Liver (tissue), 9 donors: Measurements from ENCODE around the gene ENAH. TPM values are rescaled to one million over a fixed set of nuclear protein-coding genes. Genes with fewer than 3 reads are reported as not detected.

Source experiments
- DNase-seq: peaks from one replicate; pipeline ENCODE4 v3.0.0-alpha.2; 2017; ENCODE audit warnings: low spot score
- H3K27ac ChIP-seq, 2 donors: one replicate each; pipeline ENCODE4 v1.7.0; 2013; ENCODE audit warnings: inconsistent platforms in 2 of 2, low read length in 2 of 2, control low read depth in 1 of 2, low read depth in 1 of 2, mild to moderate bottlenecking in 1 of 2
- H3K27me3 ChIP-seq, 4 donors: one replicate each; pipeline versions ENCODE4 v1.6.1 to v1.7.0; 2013; ENCODE audit warnings: low read length in 3 of 4, inconsistent platforms in 1 of 4, mild to moderate bottlenecking in 1 of 4, moderate library complexity in 1 of 4; ENCODE audit not compliant: control insufficient read depth in 4 of 4, insufficient read depth in 4 of 4
- H3K36me3 ChIP-seq, 4 donors: one replicate each; pipeline versions ENCODE4 v1.6.1 to v1.7.0; 2013; ENCODE audit warnings: low read length in 3 of 4, mild to moderate bottlenecking in 3 of 4, low read depth in 1 of 4, moderate library complexity in 1 of 4; ENCODE audit not compliant: control insufficient read depth in 4 of 4, insufficient read depth in 3 of 4
- H3K4me1 ChIP-seq, 4 donors: one replicate each; pipeline versions ENCODE4 v1.6.1 to v1.7.0; 2013; ENCODE audit warnings: low read length in 3 of 4, mild to moderate bottlenecking in 3 of 4, moderate library complexity in 1 of 4; ENCODE audit not compliant: control insufficient read depth in 4 of 4, insufficient read depth in 4 of 4
- H3K4me3 ChIP-seq, 3 donors: one replicate each; pipeline versions ENCODE4 v1.6.1 to v1.7.0; 2013; ENCODE audit warnings: low read length in 3 of 3, control low read depth in 1 of 3, low read depth in 1 of 3, mild to moderate bottlenecking in 1 of 3
- H3K9ac ChIP-seq, 2 donors: one replicate each; pipeline ENCODE4 v1.7.0; 2013; ENCODE audit warnings: low read length in 2 of 2, mild to moderate bottlenecking in 2 of 2, moderate library complexity in 2 of 2, control low read depth in 1 of 2, low read depth in 1 of 2
- H3K9me3 ChIP-seq, 4 donors: one replicate each; pipeline versions ENCODE4 v1.6.1 to v1.7.0; 2013; ENCODE audit warnings: low read length in 3 of 4; ENCODE audit not compliant: control insufficient read depth in 4 of 4
- ATF3 ChIP-seq: IDR thresholded peaks from 2 replicates; pipeline ENCODE4 v1.6.1; 2016; ENCODE audit warnings: antibody characterized with exemption
- CTCF ChIP-seq: fragments of 150-350 bp; IDR thresholded peaks from 2 replicates; pipeline ENCODE4 v1.5.1; 2017; ENCODE audit warnings: improper control_type of control experiment, low read depth, low read length; ENCODE audit not compliant: missing input control
- EGR1 ChIP-seq, 2 donors: IDR thresholded peaks; 2 replicates each; pipeline ENCODE4 v1.6.1; 2016 to 2018; ENCODE audit warnings: antibody characterized with exemption in 2 of 2, low read depth in 2 of 2
- FOXA1 ChIP-seq: IDR thresholded peaks from 2 replicates; pipeline ENCODE4 v1.6.1; 2016; ENCODE audit warnings: antibody characterized with exemption
- FOXA2 ChIP-seq: IDR thresholded peaks from 2 replicates; pipeline ENCODE4 v1.6.1; 2016; ENCODE audit warnings: antibody characterized with exemption
- GABPA ChIP-seq, 2 donors: IDR thresholded peaks in 1 of 2; conservative IDR thresholded peaks in 1 of 2; 2 replicates each; pipeline ENCODE4 v1.6.1; 2016; ENCODE audit warnings: antibody characterized with exemption in 2 of 2, mild to moderate bottlenecking in 1 of 2, moderate library complexity in 1 of 2
- HNF4A ChIP-seq, 2 donors: conservative IDR thresholded peaks; 2 replicates each; pipeline ENCODE4 v1.6.1; 2016; ENCODE audit warnings: antibody characterized with exemption in 2 of 2, mild to moderate bottlenecking in 2 of 2
- HNF4G ChIP-seq: IDR thresholded peaks from 2 replicates; pipeline ENCODE4 v1.6.1; 2016; ENCODE audit warnings: antibody characterized with exemption
- JUND ChIP-seq, 2 donors: IDR thresholded peaks; 2 replicates each; pipeline ENCODE4 v1.6.1; 2016; ENCODE audit warnings: antibody characterized with exemption in 2 of 2
- NR2F2 ChIP-seq: IDR thresholded peaks from 2 replicates; pipeline ENCODE4 v1.6.1; 2016; ENCODE audit warnings: antibody characterized with exemption
- RAD21 ChIP-seq, 2 donors: IDR thresholded peaks; 2 replicates each; pipeline ENCODE4 v1.6.1; 2016; ENCODE audit warnings: antibody characterized with exemption in 2 of 2, mild to moderate bottlenecking in 2 of 2
- RXRA ChIP-seq, 2 donors: IDR thresholded peaks; 2 replicates each; pipeline ENCODE4 v1.6.1; 2017 to 2018; ENCODE audit warnings: antibody characterized with exemption in 2 of 2, mild to moderate bottlenecking in 1 of 2
- SP1 ChIP-seq: IDR thresholded peaks from 2 replicates; pipeline ENCODE4 v1.6.1; 2018; ENCODE audit warnings: antibody characterized with exemption, mild to moderate bottlenecking
- TAF1 ChIP-seq: conservative IDR thresholded peaks from 2 replicates; pipeline ENCODE4 v1.6.1; 2016; ENCODE audit warnings: antibody characterized with exemption, mild to moderate bottlenecking
- YY1 ChIP-seq: IDR thresholded peaks from 2 replicates; pipeline ENCODE4 v1.6.1; 2016; ENCODE audit warnings: antibody characterized with exemption, mild to moderate bottlenecking
- WGBS: extraction: QIAGEN DNeasy Blood & Tissue Kit; methylation state at CpG from one replicate; pipeline ENCODE4 v1.1.7; 2013; 5-methylcytosine and 5-hydroxymethylcytosine counted together
- polyA plus RNA-seq, 2 donors: library from polyadenylated mRNA; stranded (reverse) in 1 of 2; unstranded in 1 of 2; fragments of 200-250 nt in 1 of 2; fragments of >200 nt in 1 of 2; fragmentation: Nextera tagmentation in 1 of 2; extraction: Ambion mirVana in 1 of 2; gene quantifications; one replicate each; pipeline versions ENCODE4 v1.2.1 to v1.2.3, GENCODE V29; 2013 to 2015
- total RNA-seq, 2 donors: library from RNA; depleted of rRNA; stranded (reverse); fragments of >200 nt; gene quantifications; one replicate each; pipeline ENCODE4 v1.2.3, GENCODE V29; 2014
- TF ChIP-seq, protein P1 (sequence below): IDR thresholded peaks from 2 replicates; pipeline ENCODE4 v1.6.1; 2016; ENCODE audit warnings: antibody characterized with exemption
- TF ChIP-seq, protein P2 (sequence below): IDR thresholded peaks from 2 replicates; pipeline ENCODE4 v1.6.1; 2016; ENCODE audit warnings: antibody characterized with exemption
- TF ChIP-seq, protein P3 (sequence below): IDR thresholded peaks from 2 replicates; pipeline ENCODE4 v1.6.1; 2016; ENCODE audit warnings: antibody characterized with exemption, mild to moderate bottlenecking
- donor health status: healthy.
- donor health status: healthy.
- donor health status: healthy.
- donor health status: healthy.
- donor health status: healthy.

ENAH gene
- total and polyA plus RNA-seq, 4 donors: 2.8 to 8.4 (median 4.5) TPM

DNA sequence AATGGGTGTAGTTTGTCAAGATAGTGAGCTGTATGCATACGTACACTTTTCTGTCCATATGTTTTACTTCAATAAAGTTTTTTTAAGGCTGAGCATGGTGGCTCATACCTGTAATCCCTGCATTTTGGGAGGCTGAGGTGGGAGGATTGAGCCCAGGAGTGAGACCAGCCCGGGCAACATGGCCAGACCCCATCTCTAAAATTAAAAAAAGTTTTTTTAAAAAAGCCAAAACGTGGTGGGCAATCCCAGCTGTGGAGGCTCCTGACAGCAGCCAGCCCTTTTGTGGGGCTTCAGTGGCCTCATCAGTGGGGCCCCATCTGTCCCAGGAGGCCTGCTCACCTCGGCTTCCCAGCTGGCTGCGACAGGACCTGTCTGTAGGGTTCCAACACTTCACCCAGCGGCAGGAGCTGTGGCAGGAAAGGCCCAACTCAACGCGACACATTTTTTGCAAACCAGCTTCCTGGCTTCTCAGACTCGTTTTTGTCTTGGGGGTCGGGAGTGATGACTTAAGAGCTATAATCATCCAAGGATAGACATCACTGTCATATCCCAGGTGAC lies 168.2 kb downstream of the ENAH start:
- H3K4me3 ChIP-seq: no peak overlapping the region
- H3K4me1 ChIP-seq: no peaks in the 10 kb centered on the region
- no peaks in the 10 kb centered on the region for H3K27me3 ChIP-seq
- TF ChIP-seq, protein P1, sequence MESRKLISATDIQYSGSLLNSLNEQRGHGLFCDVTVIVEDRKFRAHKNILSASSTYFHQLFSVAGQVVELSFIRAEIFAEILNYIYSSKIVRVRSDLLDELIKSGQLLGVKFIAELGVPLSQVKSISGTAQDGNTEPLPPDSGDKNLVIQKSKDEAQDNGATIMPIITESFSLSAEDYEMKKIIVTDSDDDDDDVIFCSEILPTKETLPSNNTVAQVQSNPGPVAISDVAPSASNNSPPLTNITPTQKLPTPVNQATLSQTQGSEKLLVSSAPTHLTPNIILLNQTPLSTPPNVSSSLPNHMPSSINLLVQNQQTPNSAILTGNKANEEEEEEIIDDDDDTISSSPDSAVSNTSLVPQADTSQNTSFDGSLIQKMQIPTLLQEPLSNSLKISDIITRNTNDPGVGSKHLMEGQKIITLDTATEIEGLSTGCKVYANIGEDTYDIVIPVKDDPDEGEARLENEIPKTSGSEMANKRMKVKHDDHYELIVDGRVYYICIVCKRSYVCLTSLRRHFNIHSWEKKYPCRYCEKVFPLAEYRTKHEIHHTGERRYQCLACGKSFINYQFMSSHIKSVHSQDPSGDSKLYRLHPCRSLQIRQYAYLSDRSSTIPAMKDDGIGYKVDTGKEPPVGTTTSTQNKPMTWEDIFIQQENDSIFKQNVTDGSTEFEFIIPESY: no peak
- TF ChIP-seq, protein P2, sequence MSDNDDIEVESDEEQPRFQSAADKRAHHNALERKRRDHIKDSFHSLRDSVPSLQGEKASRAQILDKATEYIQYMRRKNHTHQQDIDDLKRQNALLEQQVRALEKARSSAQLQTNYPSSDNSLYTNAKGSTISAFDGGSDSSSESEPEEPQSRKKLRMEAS: no peak
- no peak for TF ChIP-seq ATF3
- TF ChIP-seq, protein P3, sequence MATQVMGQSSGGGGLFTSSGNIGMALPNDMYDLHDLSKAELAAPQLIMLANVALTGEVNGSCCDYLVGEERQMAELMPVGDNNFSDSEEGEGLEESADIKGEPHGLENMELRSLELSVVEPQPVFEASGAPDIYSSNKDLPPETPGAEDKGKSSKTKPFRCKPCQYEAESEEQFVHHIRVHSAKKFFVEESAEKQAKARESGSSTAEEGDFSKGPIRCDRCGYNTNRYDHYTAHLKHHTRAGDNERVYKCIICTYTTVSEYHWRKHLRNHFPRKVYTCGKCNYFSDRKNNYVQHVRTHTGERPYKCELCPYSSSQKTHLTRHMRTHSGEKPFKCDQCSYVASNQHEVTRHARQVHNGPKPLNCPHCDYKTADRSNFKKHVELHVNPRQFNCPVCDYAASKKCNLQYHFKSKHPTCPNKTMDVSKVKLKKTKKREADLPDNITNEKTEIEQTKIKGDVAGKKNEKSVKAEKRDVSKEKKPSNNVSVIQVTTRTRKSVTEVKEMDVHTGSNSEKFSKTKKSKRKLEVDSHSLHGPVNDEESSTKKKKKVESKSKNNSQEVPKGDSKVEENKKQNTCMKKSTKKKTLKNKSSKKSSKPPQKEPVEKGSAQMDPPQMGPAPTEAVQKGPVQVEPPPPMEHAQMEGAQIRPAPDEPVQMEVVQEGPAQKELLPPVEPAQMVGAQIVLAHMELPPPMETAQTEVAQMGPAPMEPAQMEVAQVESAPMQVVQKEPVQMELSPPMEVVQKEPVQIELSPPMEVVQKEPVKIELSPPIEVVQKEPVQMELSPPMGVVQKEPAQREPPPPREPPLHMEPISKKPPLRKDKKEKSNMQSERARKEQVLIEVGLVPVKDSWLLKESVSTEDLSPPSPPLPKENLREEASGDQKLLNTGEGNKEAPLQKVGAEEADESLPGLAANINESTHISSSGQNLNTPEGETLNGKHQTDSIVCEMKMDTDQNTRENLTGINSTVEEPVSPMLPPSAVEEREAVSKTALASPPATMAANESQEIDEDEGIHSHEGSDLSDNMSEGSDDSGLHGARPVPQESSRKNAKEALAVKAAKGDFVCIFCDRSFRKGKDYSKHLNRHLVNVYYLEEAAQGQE: no peak
- no peak for TF ChIP-seq HNF4A (conservative IDR thresholded peaks at IDR 0.05)
- TF ChIP-seq HNF4G: no peak
- TF ChIP-seq CTCF: no peak
- no peak for TF ChIP-seq TAF1
- no peak for TF ChIP-seq RAD21 (IDR thresholded peaks at IDR 0.05)
- no peak for TF ChIP-seq EGR1 (IDR thresholded peaks at IDR 0.05; ENCODE audit: low read depth in 2 of 2)
- no peak for TF ChIP-seq JUND (IDR thresholded peaks at IDR 0.05)
- no peak for TF ChIP-seq SP1
- no peak for TF ChIP-seq GABPA (IDR thresholded peaks at IDR 0.05 in 1 of 2, conservative IDR thresholded peaks at IDR 0.05 in 1 of 2)
- TF ChIP-seq NR2F2: no peak
- no peak for TF ChIP-seq FOXA2
- no peak for TF ChIP-seq YY1
- no peak for TF ChIP-seq FOXA1
- no peak for TF ChIP-seq RXRA (IDR thresholded peaks at IDR 0.05)
- H3K27ac ChIP-seq: no peak overlapping the region
- no peaks in the 10 kb centered on the region for H3K36me3 ChIP-seq
- 80% methylated on average over 10 of the region's 10 CpGs for WGBS
- H3K9ac ChIP-seq: no peak overlapping the region
- H3K9me3 ChIP-seq: no peaks in the 10 kb centered on the region
- no peak for DNase-seq
